Measurements from ENCODE around the gene FGF4.

FGF4 gene

GRCh38 chr11:69807106-69807815, 32.1 kb upstream of the FGF4 start:
- DNase-seq (ENCODE audit: low read depth in 2 of 2), result no peak

- no peak for DNase-seq (ENCODE audit: low read depth in 2 of 2)
These were observed 29.8 kb upstream of the FGF4 start for GRCh38 chr11:69804769-69805508.

- no peak for DNase-seq (ENCODE audit: low read depth in 2 of 2)
These were observed 28.6 kb upstream of the FGF4 start for GRCh38 chr11:69803604-69804218.

GRCh38 chr11:69803022-69803421, 27.9 kb upstream of the FGF4 start:
- no peak for DNase-seq (ENCODE audit: low read depth in 2 of 2)

- DNase-seq (ENCODE audit: low read depth in 2 of 2), result no peak
These were observed 27.4 kb upstream of the FGF4 start for GRCh38 chr11:69802590-69802989.

GRCh38 chr11:69801513-69802335, 26.6 kb upstream of the FGF4 start:
- peak in 1 of 2 donors; percentile 13 for DNase-seq (ENCODE audit: low read depth in 2 of 2)

- no peak for DNase-seq (ENCODE audit: low read depth in 2 of 2)
These were observed 25.1 kb upstream of the FGF4 start for GRCh38 chr11:69800278-69800677.

- no peak for DNase-seq (ENCODE audit: low read depth in 2 of 2)
These were observed 24.4 kb upstream of the FGF4 start for GRCh38 chr11:69799582-69799981.

GRCh38 chr11:69799097-69799496, 24.0 kb upstream of the FGF4 start:
- DNase-seq (ENCODE audit: low read depth in 2 of 2), result no peak

- no peak for DNase-seq (ENCODE audit: low read depth in 2 of 2)
These were observed 22.8 kb upstream of the FGF4 start for GRCh38 chr11:69797737-69798528.

GRCh38 chr11:69797156-69797555, 22.0 kb upstream of the FGF4 start:
- DNase-seq (ENCODE audit: low read depth in 2 of 2), result no peak

- no peak for DNase-seq (ENCODE audit: low read depth in 2 of 2)
These were observed 20.9 kb upstream of the FGF4 start for GRCh38 chr11:69796063-69796462.

- DNase-seq (ENCODE audit: low read depth in 2 of 2), result no peak
These were observed 16.4 kb upstream of the FGF4 start for GRCh38 chr11:69791276-69792180.

GRCh38 chr11:69788956-69789355, 13.8 kb upstream of the FGF4 start:
- DNase-seq (ENCODE audit: low read depth in 2 of 2), result no peak

GRCh38 chr11:69787906-69788305, 12.8 kb upstream of the FGF4 start:
- DNase-seq (ENCODE audit: low read depth in 2 of 2), result no peak

- no peak for DNase-seq (ENCODE audit: low read depth in 2 of 2)
These were observed 12.3 kb upstream of the FGF4 start for GRCh38 chr11:69787457-69787856.

- no peak for DNase-seq (ENCODE audit: low read depth in 2 of 2)
These were observed 6.1 kb upstream of the FGF4 start for GRCh38 chr11:69781241-69781640.

GRCh38 chr11:69778373-69778772, 3.2 kb upstream of the FGF4 start:
- no peak for DNase-seq (ENCODE audit: low read depth in 2 of 2)

GRCh38 chr11:69774354-69775162, 583 bp downstream of the FGF4 start:
- no peak for DNase-seq (ENCODE audit: low read depth in 2 of 2)
